ENCODE results near the gene ANG. TPM values are rescaled to one million over a fixed set of nuclear protein-coding genes. Genes with fewer than 3 reads are reported as not detected.

ANG gene
- total and polyA plus RNA-seq, 9 of the 15 experiments (the other 6 are each of a cell fraction or from before 2014, with no cell fraction given) = 0.21 to 0.73 (median 0.34) TPM; not detected in 4

GRCh38 chr14:20714593-20715250, 26.2 kb downstream of the ANG start:
- Histone ChIP-seq H3K9me1 (ENCODE audit: control insufficient read depth, insufficient read depth, low read length) (no peaks in the 10 kb centered on the region), H3K9me3 (replicated peaks; ENCODE audit: control insufficient read depth, insufficient read depth, low read depth, low read length) (no peaks in the 10 kb centered on the region), H3K9ac (ENCODE audit: insufficient read depth in 1 of 2, low read depth in 2 of 2, low read length in 2 of 2) (no peak overlapping the region), H2AFZ (ENCODE audit: low read depth, low read length) (no peak overlapping the region), H3K27me3 (ENCODE audit: control insufficient read depth in 2 of 2, insufficient read depth in 2 of 2, low read length in 2 of 2) (no peaks in the 10 kb centered on the region), H3K4me1 (replicated peaks in 1 of 2; ENCODE audit: control insufficient read depth in 2 of 2, insufficient read depth in 2 of 2, low read length in 2 of 2) (peaks cover 0 to 2% of the 10 kb centered on the region in 2 experiments; a peak in 3 of 5 replicates), H3K36me3 (ENCODE audit: control insufficient read depth, insufficient read depth, low read length) (no peaks in the 10 kb centered on the region), H3K79me2 (ENCODE audit: control insufficient read depth, insufficient read depth, low read length) (no peaks in the 10 kb centered on the region), H4K20me1 (replicated peaks; ENCODE audit: control insufficient read depth, insufficient read depth, low read length) (no peaks in the 10 kb centered on the region), H3K27ac (ENCODE audit: extremely low read depth, low read depth, low read length) (no peak overlapping the region), H3K4me2 (ENCODE audit: insufficient read depth, low read length) (no peak overlapping the region), H3K4me3 (no peak overlapping the region)
- intact Hi-C loops (cut with micrococcal nuclease) (no loop called here), in situ Hi-C loops (cut with MboI) (loop anchor here (25.0 kb wide), 1 partner anchor 248 kb away; the partner anchor contains the start of gene RNASE2)
- BruUV-seq (replicated peaks) = no TSS peak
- FAIRE-seq (no peak), DNase-seq (ENCODE audit: extremely low read depth in 1 of 4, low spot score in 3 of 4) (no peak), ATAC-seq (no peak)
- TF ChIP-seq SNRNP70 (optimal IDR thresholded peaks at IDR 0.05; ENCODE audit: low read depth, low read length) (no peak), KDM2B (CRISPR knock-in tag; IDR thresholded peaks at IDR 0.05) (no peak), SREBF2 (CRISPR knock-in tag; IDR thresholded peaks at IDR 0.05) (no peak), MYNN (IDR thresholded peaks at IDR 0.05) (no peak), MYNN (CRISPR knock-in tag; IDR thresholded peaks at IDR 0.05) (no peak), FOXP1 (CRISPR knock-in tag; IDR thresholded peaks at IDR 0.05) (no peak), ATF4 (CRISPR knock-in tag; IDR thresholded peaks at IDR 0.05) (no peak), RBBP5 (IDR thresholded peaks at IDR 0.05; ENCODE audit: borderline replicate concordance, insufficient read depth, low read length, poor library complexity, severe bottlenecking) (no peak), ZNF551 (CRISPR knock-in tag; IDR thresholded peaks at IDR 0.05) (no peak), LEF1 (IDR thresholded peaks at IDR 0.05) (no peak), ZNF77 (CRISPR knock-in tag; IDR thresholded peaks at IDR 0.05) (no peak), CREB1 (IDR thresholded peaks at IDR 0.05) (no peak), CREB1 (CRISPR knock-in tag; IDR thresholded peaks at IDR 0.05) (no peak), HMG20B (CRISPR knock-in tag; IDR thresholded peaks at IDR 0.05) (no peak), BMI1 (IDR thresholded peaks at IDR 0.05; ENCODE audit: low read length) (no peak)
- TF ChIP-seq, protein P1, sequence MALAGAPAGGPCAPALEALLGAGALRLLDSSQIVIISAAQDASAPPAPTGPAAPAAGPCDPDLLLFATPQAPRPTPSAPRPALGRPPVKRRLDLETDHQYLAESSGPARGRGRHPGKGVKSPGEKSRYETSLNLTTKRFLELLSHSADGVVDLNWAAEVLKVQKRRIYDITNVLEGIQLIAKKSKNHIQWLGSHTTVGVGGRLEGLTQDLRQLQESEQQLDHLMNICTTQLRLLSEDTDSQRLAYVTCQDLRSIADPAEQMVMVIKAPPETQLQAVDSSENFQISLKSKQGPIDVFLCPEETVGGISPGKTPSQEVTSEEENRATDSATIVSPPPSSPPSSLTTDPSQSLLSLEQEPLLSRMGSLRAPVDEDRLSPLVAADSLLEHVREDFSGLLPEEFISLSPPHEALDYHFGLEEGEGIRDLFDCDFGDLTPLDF (CRISPR knock-in tag; IDR thresholded peaks at IDR 0.05) = no peak
- ChIA-PET CTCF (ENCODE audit: low intra/inter-chr PET ratio) (no interaction called here), POLR2A (interaction anchor here (0.7 kb wide), 1 partner anchor 12 kb away, joined by 4 read pairs; no protein-coding TSS in a partner anchor)
- 15% methylated on average over 3 of the region's 4 CpGs for WGBS (ENCODE audit: insufficient coverage, low coverage, missing lambda C conversion rate)
